Activated CD4-positive, alpha-beta T cell treated with anti-CD3 and anti-CD28 coated beads, Interleukin-2, amount 50 U/mL, for 16 hours (primary cell): ENCODE measurements around the gene PIK3R5.

ENCODE experiments used
- DNase-seq: peaks from one replicate; pipeline ENCODE4 v3.0.0-alpha.2; 2020

Gene PIK3R5

GRCh38 chr17:8952191-8952590 is 13.3 kb downstream of the PIK3R5 start:
- no peak for DNase-seq

GRCh38 chr17:8951206-8951605 is 14.3 kb downstream of the PIK3R5 start:
- no peak for DNase-seq

GRCh38 chr17:8949061-8949661 is 16.3 kb downstream of the PIK3R5 start:
- DNase-seq, result peak; percentile 81

- DNase-seq, result no peak
Measured at GRCh38 chr17:8948462-8948861, 17.0 kb downstream of the PIK3R5 start.

- no peak for DNase-seq
Measured at GRCh38 chr17:8947201-8947600, 18.3 kb downstream of the PIK3R5 start.

- no peak for DNase-seq
Measured at GRCh38 chr17:8946476-8946875, 19.0 kb downstream of the PIK3R5 start.

GRCh38 chr17:8946071-8946470 is 19.4 kb downstream of the PIK3R5 start:
- no peak for DNase-seq

- no peak for DNase-seq
Measured at GRCh38 chr17:8944748-8945147, 20.8 kb downstream of the PIK3R5 start.

GRCh38 chr17:8944083-8944482 is 21.4 kb downstream of the PIK3R5 start:
- no peak for DNase-seq

GRCh38 chr17:8941980-8942622 is 23.4 kb downstream of the PIK3R5 start:
- no peak for DNase-seq

GRCh38 chr17:8941520-8941919 is 24.0 kb downstream of the PIK3R5 start:
- DNase-seq, result peak; percentile 77

- no peak for DNase-seq
Measured at GRCh38 chr17:8940866-8941471, 24.5 kb downstream of the PIK3R5 start.

GRCh38 chr17:8939496-8940334 is 25.8 kb downstream of the PIK3R5 start:
- peak; percentile 76 for DNase-seq

GRCh38 chr17:8938933-8939332 is 26.6 kb downstream of the PIK3R5 start:
- DNase-seq, result no peak

GRCh38 chr17:8935191-8935590 is 30.3 kb downstream of the PIK3R5 start:
- DNase-seq, result peak; percentile 81

GRCh38 chr17:8934346-8934745 is 31.2 kb downstream of the PIK3R5 start:
- no peak for DNase-seq

- no peak for DNase-seq
Measured at GRCh38 chr17:8930649-8931048, 34.9 kb downstream of the PIK3R5 start.

- no peak for DNase-seq
Measured at GRCh38 chr17:8928347-8928746, 37.2 kb downstream of the PIK3R5 start.

GRCh38 chr17:8927395-8927794 is 38.1 kb downstream of the PIK3R5 start:
- no peak for DNase-seq

- no peak for DNase-seq
Measured at GRCh38 chr17:8925808-8926207, 39.7 kb downstream of the PIK3R5 start.

GRCh38 chr17:8925141-8925540 is 40.4 kb downstream of the PIK3R5 start:
- no peak for DNase-seq

- no peak for DNase-seq
Measured at GRCh38 chr17:8924595-8924994, 40.9 kb downstream of the PIK3R5 start.

GRCh38 chr17:8923762-8924161 is 41.7 kb downstream of the PIK3R5 start:
- DNase-seq, result no peak

- no peak for DNase-seq
Measured at GRCh38 chr17:8922928-8923327, 42.6 kb downstream of the PIK3R5 start.
